Hypothalamus (tissue), 51 donors: ENCODE results near the gene MGAT5.
"Not testable (repeated sequence)": the region's sequence is repeated elsewhere in the genome, so short reads cannot be mapped to it uniquely, and the experiment has no call there.

Experiments
- DNase-seq, 51 donors: peaks; one replicate each; lab custom pipeline; 2025; lab: John Stamatoyannopoulos, UW

Gene MGAT5

DNA sequence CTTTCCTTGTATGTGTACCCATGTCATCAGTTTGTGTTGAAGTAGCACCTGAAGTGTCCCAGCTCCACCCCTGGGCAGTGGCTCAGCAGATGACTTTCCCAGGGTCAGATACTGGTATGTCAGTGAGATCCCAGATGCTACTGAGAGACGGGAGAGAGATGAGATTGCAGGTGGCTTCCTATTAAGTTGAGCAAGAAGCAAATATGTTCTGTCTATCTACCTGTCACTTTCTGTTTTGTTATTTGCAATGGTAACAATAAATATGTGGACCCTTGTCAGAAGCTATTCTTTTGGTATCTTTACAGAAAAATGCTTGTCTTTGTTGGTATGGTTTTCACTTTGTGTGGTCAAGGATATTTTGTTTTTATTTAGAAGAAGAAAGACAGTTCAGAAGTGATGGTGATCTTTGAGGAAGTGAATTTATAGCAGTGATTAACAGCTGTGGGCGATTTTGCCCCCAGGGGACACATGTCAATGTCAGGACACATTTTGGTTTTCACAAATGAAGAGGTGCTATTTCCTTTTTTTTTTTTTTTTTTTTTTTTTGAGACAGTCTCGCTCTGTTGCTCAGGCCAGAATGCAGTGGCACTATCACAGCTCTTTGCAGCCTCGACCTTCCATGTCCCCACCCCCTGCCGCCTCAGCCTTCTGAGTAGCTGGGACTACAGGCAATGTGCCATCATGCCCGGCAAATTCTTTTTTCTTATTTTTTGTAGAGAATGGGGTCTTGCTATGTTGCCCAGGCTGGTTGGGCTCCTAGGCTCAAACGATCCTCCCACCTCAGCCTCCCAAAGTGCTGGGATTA is 21.4 kb downstream of the MGAT5 start:
- DNase-seq, result no peak

GRCh38 chr2:134276381-134277172 is 22.7 kb downstream of the MGAT5 start:
- no peak for DNase-seq

GRCh38 chr2:134277223-134277622 is 23.4 kb downstream of the MGAT5 start:
- no peak for DNase-seq

- DNase-seq, result no peak
These were observed 24.7 kb downstream of the MGAT5 start for GRCh38 chr2:134278553-134278952.

GRCh38 chr2:134279417-134279816 is 25.5 kb downstream of the MGAT5 start:
- DNase-seq, result no peak

DNA sequence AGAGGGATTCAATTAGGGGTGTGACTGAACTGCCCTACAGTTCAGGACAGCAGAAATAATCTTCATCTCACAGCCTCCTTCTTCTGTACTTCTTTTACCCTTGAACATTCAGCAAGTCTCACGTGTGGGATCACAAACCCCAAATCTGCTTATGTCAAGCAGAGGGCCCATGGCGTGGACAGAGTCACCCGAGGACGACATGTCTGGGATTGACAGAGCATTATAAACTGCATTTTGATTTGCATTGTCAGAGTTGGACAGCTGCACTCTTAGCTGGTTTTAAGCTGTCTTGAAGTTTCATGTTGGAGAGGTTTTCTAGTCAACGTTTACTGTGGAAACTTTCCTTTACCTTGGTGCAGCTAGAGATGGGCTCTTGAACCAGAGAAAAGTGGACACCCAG is 26.4 kb downstream of the MGAT5 start:
- no peak for DNase-seq

GRCh38 chr2:134280726-134281125 is 26.9 kb downstream of the MGAT5 start:
- DNase-seq, result no peak

DNA sequence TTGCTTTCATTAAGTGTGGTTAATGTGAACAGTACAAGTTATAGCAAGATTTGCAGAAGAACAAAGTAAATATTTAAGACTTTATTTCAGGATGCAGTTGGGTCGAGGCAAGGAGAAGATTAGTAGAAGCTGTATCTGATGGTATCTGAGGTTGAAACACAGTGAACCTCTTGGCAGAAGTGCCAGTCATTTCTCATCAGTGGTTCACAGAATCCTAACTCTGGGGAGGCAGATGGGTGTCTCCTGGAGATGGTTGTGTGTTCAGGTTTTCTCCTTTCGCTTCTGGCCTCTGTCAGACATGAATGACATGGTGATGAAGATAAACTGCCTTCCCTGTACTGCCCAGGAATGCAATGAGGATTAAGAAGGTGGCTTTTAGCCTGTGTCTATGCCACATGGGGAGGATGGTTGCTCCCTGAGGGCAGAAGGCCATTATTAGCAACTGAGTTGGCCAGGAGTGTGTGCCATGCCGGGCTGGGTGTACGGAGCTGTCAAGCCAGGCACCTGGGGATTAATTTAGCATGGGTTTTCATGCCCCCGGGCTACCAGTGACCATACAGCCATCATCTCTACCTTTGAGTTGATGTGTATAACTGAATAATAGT is 28.0 kb downstream of the MGAT5 start:
- DNase-seq, result no peak

DNA sequence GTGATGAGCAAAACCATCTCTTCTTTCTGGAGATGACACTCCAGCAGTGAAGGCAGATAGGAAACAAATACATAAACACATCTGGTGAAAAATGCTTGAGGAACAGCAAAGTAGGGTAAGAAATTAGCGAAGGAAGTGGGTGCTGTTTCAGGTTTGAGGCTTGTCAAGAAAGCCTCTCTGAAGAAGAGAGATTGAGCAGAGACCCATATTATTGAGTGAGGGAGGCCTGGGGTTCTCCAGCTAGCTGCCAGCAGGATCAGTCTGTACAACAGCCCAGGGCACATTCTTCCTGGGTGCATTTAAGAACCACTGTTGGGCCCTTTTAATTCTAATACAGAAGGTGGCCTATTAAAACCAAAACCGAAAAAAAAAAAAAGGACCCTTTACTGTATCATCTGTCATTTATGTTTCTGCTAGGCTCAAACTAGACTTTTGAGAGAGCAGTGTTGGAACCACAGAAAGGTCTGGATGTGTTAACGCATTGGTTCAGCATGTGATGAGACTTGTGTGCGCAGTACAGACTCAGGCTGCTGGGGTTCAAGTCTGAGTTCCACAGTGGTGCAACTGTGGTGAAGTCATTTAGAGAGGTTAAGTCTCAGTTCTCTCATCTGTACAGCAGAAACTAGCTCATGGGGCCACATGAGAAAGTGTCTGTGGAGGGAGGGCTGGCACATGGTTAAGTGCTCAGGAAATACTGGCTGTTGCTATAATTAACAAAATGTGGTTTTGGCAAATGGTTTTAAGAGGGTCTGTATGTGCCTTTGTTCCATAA is 28.9 kb downstream of the MGAT5 start:
- DNase-seq, result no peak

DNA sequence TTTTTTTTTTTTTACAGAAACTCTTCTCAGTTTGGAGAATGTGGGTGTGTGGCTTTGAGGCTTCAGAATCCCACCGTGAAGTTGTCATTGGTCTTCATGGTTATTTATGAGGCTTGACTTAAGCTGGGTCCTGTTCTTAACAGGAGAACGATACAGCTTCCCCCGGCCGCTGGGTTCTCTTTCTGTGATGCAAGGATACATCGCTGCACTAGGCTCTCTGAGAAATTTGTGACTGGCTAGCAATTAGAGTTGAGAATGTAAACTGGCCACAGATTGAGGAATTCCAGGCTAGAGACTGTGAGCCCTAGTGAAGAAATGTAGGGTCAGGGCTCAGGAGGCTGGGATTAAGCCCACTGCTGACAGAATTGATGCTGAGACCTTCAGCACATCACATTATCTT is 29.8 kb downstream of the MGAT5 start:
- DNase-seq, result no peak

DNA sequence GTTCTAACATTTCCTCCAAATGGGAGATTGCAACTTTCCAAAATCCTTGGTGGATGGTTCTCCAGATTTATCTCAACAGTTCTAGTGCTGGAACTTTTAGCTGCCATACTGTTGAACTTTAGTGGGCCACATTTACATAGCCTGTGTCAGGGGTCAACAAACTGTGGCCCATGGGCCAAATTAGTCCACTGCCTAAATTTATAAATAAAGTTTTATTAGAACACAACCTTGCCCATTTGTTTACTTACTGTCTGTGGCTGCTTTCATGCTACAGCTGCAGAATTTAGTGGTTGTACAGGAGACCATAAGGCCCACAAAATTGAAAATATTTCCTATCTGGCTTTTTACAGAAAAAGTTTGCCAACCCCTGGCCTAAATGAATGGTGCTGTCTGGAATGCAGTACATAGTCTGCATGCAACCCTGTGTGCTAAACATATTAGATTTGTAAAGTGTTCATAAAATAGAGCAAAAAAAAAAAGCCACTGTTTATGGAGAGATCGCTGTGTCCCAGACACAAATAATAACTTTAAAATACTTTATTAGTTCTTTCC is 30.3 kb downstream of the MGAT5 start:
- no peak for DNase-seq

GRCh38 chr2:134287323-134287722 is 33.5 kb downstream of the MGAT5 start:
- DNase-seq, result no peak

- DNase-seq, result no peak
These were observed 34.9 kb downstream of the MGAT5 start for GRCh38 chr2:134288814-134289213.

DNA sequence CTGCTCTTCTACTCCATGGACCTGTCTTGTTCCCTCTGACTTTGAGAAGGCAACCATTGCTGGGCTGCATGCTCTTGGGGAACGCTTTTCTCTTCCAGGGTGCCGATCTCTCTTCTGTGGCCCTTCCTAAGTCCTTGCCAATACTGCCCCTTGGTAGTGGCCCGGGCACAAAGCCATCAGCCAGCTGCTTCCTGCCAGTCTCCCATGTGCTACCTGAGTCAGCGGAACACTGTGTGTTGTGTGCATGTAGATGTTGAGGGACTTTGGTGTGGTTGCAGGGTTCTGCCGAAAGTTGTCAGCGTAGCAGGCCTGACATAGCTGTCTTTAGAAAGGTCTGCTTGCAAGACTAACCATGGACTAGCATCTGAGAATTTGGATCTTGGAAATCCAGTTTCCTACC is 35.4 kb downstream of the MGAT5 start:
- peak in 1 of 51 donors; percentile 6 for DNase-seq

- no peak for DNase-seq
These were observed 36.5 kb downstream of the MGAT5 start for GRCh38 chr2:134290358-134290757.

DNA sequence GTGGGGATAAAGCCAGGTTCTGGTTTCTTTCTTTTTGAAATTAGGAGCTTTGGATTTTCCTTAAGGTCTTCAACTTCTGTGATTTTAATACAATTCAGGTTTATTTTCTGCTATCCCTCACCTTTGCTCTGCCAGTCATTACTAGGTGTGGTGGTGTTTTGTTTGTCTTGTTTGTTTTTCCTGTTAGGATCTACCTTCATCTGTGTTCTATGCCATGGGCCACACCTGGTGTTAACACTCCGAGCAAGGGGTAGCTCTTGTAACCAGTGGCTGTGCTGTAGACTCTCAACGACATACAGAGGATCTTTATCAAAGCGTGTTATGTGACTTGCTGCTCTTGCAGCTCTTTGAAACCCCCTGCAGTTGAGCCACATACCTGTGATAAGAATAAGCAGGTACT is 38.6 kb downstream of the MGAT5 start:
- no peak for DNase-seq

DNA sequence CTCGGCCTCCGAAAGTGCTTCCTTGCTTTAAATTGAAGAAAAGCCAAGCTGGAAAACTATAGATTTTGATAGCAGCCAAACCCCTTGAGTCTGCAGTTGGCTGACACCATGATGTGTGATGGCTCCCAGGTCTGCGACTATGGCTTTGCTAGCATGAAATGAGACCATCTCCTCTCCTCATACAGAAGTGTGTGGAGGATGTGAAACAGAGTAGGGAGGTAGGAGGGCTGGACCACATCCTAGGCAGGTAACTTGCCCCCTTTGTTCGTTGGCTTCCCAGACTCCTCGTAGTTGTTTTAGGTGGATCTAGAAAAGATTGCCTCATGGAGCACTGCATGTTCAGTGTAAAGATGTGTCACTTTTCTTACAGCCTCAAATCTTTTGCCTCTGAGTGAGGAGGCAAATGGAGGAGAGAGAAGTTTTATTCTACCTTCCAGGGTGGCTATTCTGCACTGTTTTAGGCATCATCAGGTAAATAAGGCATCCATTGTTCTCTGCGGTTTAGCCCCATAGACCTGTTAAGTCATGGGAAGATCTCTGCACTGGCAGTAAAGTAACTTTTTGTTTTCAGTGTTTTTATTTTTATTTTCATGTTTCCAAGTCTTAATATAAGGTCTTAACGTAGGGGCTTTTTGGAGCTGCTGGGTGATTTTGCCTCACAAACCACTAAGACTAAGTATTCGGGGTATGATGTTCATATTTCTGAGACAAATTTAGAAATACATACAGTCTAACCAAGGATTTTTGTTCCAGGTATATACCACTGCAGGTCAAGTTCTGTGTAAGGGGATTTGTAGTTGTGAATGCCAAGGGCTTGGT is 40.1 kb downstream of the MGAT5 start:
- no peak for DNase-seq

DNA sequence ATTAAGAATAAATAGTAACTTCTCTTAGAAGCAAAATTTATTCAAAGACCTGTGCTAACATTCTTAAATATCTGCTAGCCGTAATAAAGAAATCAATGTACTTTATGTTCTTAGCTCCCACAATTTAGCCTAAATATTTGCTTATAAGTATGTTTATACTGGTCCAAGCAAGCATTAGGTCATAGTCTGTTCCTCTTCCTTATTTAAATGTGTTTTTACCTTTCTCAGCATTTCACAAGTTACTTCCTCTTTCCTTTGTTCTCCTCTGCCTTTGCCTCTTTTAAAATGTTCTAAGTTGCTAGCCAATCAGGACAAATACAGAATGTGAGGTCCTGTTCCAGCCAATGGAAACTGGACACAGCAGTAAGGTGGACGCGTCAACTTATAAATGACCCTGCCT is 40.7 kb downstream of the MGAT5 start:
- not testable (repeated sequence) for DNase-seq

GRCh38 chr2:134295441-134295840 is 41.6 kb downstream of the MGAT5 start:
- DNase-seq, result no peak

DNA sequence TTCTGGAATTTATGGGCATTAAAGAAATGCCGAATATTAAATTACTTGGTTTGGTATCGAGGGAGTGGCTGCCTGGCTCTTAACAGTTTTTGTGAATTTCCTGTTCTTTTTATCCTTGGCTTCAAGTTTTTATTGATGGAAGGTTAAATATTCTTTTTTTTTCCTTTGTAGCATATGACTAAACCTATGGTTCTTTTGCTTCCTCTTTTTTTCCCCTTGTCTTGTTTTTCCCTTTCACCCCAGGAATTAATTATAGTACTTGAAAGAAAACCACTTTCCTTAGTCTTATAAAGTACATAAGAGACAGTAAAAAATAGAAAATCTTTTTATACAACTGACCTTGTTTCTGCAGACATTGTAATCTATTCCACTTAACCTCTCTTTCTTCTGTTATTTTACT is 42.4 kb downstream of the MGAT5 start:
- DNase-seq, result no peak
